Aorta (tissue), 5 donors: ENCODE measurements around the gene SHISAL1. TPM values are rescaled to one million over a fixed set of nuclear protein-coding genes. Genes with fewer than 3 reads are reported as not detected.

ENCODE experiments used
- ATAC-seq: fragments of 200-7000 bp; cut with Tn5 transposase; one replicate; pipeline ENCODE4 v1.9.1; 2022; ENCODE audit warnings: moderate library complexity; ENCODE audit not compliant: low FRiP score
- DNase-seq, 2 donors: peaks; one replicate each; pipeline ENCODE4 v3.0.0-alpha.2; 2020
- H3K27ac ChIP-seq, 2 donors: one replicate each; pipeline ENCODE4 v1.5.1; 2013; ENCODE audit warnings: low read length in 2 of 2, mild to moderate bottlenecking in 2 of 2, moderate library complexity in 2 of 2, control low read depth in 1 of 2, inconsistent platforms in 1 of 2, low read depth in 1 of 2
- H3K27me3 ChIP-seq, 2 donors: one replicate each; pipeline ENCODE4 v1.6.1; 2013; ENCODE audit warnings: control low read depth in 1 of 2, low read length in 1 of 2, mild to moderate bottlenecking in 1 of 2, moderate library complexity in 1 of 2; ENCODE audit not compliant: insufficient read depth in 2 of 2, control insufficient read depth in 1 of 2
- H3K36me3 ChIP-seq, 2 donors: one replicate each; pipeline ENCODE4 v1.6.1; 2013; ENCODE audit warnings: control low read depth in 1 of 2, low read length in 1 of 2, mild to moderate bottlenecking in 1 of 2; ENCODE audit not compliant: insufficient read depth in 2 of 2, control insufficient read depth in 1 of 2
- H3K4me1 ChIP-seq, 2 donors: one replicate each; pipeline ENCODE4 v1.6.1; 2013; ENCODE audit warnings: low read length in 2 of 2, control low read depth in 1 of 2, mild to moderate bottlenecking in 1 of 2, moderate library complexity in 1 of 2; ENCODE audit not compliant: insufficient read depth in 2 of 2, control insufficient read depth in 1 of 2
- H3K4me3 ChIP-seq, 2 donors: one replicate each; pipeline ENCODE4 v1.5.1; 2013; ENCODE audit warnings: low read length in 2 of 2, control low read depth in 1 of 2, mild to moderate bottlenecking in 1 of 2
- H3K9me3 ChIP-seq: one replicate; pipeline ENCODE4 v1.6.1; 2013; ENCODE audit warnings: mild to moderate bottlenecking, low read length; ENCODE audit not compliant: control insufficient read depth
- whole genome bisulfite sequencing, 2 donors: extraction: QIAGEN DNeasy Blood & Tissue Kit; methylation state at CpG; one replicate each; pipeline ENCODE4 v1.1.7; 2013; 5-methylcytosine and 5-hydroxymethylcytosine counted together
- intact Hi-C, 2 donors: fragments of 100-400 bp; cut with DNase I; formaldehyde crosslinking; loops; one replicate each; pipeline versions ENCODE4 v1.14.2 to v1.15.0; 2022
- polyA plus RNA-seq, 2 donors: library from polyadenylated mRNA; stranded (reverse); fragments of 200-250 nt; gene quantifications; one replicate each; pipeline ENCODE4 v1.2.3, GENCODE V29; 2013
- total RNA-seq, 2 donors: library from RNA; stranded (reverse); fragmentation: NEBNext Ultra II Directional; extraction: Animal tissue kit (Norgen Biotek cat#: 25700); gene quantifications; one replicate each; pipeline ENCODE4 v1.2.1, GENCODE V29; 2021
- donor health status: healthy with polysubstance abuse.
- donor health status: Bipolar disorder and iron deficiency.
- donor health status: DM: no; HTN: no; CAD: no.
- donor health status: DM: no; HTN: no; CAD: no.
- donor health status: DM: yes; HTN: yes; CAD: no.

Gene SHISAL1
- total and polyA plus RNA-seq, 4 donors: 0.25 to 3.5 (median 1.7) TPM

- Histone ChIP-seq H3K27ac (no peak overlapping the region), H3K4me3 (no peak overlapping the region), H3K36me3 (no peaks in the 10 kb centered on the region), H3K4me1 (no peaks in the 10 kb centered on the region), H3K27me3 (no peaks in the 10 kb centered on the region), H3K9me3 (no peaks in the 10 kb centered on the region)
- ATAC-seq: no peak
- no peak for DNase-seq
- 31 to 33% methylated on average over 26 of the region's 26 CpGs for WGBS, 2 donors
- intact Hi-C loops: no loop called here
These were observed 30.7 kb downstream of the SHISAL1 start for GRCh38 chr22:44281768-44282637.

GRCh38 chr22:44280665-44281188 is 32.0 kb downstream of the SHISAL1 start:
- Histone ChIP-seq H3K27me3 (no peaks in the 10 kb centered on the region), H3K4me3 (no peak overlapping the region), H3K9me3 (no peaks in the 10 kb centered on the region), H3K27ac (no peak overlapping the region), H3K4me1 (no peaks in the 10 kb centered on the region), H3K36me3 (no peaks in the 10 kb centered on the region)
- DNase-seq (peak in 1 of 2 donors; percentile 68), ATAC-seq (no peak)
- intact Hi-C loops: no loop called here
- WGBS, 2 donors: 90 to 95% methylated on average over 9 of the region's 9 CpGs

- Histone ChIP-seq H3K9me3 (no peaks in the 10 kb centered on the region), H3K36me3 (no peaks in the 10 kb centered on the region), H3K4me3 (no peak overlapping the region), H3K27me3 (no peaks in the 10 kb centered on the region), H3K4me1 (no peaks in the 10 kb centered on the region), H3K27ac (no peak overlapping the region)
- 3% methylated on average over 9 of the region's 9 CpGs for WGBS, 2 donors
- DNase-seq: no peak
- intact Hi-C loops: no loop called here
- ATAC-seq: no peak
These were observed 33.7 kb downstream of the SHISAL1 start for GRCh38 chr22:44279069-44279360.

GRCh38 chr22:44278243-44279068 is 34.3 kb downstream of the SHISAL1 start:
- Histone ChIP-seq H3K4me3 (no peak overlapping the region), H3K27me3 (no peaks in the 10 kb centered on the region), H3K27ac (no peak overlapping the region), H3K4me1 (no peaks in the 10 kb centered on the region), H3K9me3 (no peaks in the 10 kb centered on the region), H3K36me3 (no peaks in the 10 kb centered on the region)
- ATAC-seq (no peak), DNase-seq (peak in 1 of 2 donors; percentile 30)
- intact Hi-C loops: no loop called here
- WGBS, 2 donors: 76 to 77% methylated on average over 17 of the region's 17 CpGs

- no peak overlapping the region for H3K4me3 ChIP-seq
- DNase-seq: peak in 1 of 2 donors; percentile 24
- H3K4me1 ChIP-seq: no peaks in the 10 kb centered on the region
- no peak overlapping the region for H3K27ac ChIP-seq
- no peaks in the 10 kb centered on the region for H3K27me3 ChIP-seq
- H3K9me3 ChIP-seq: no peaks in the 10 kb centered on the region
- WGBS, 2 donors: 95% methylated on average over 13 of the region's 13 CpGs
- no peaks in the 10 kb centered on the region for H3K36me3 ChIP-seq
- ATAC-seq: no peak
- intact Hi-C loops: no loop called here
These were observed 35.2 kb downstream of the SHISAL1 start for GRCh38 chr22:44277386-44278135.

- ATAC-seq (no peak), DNase-seq (peak in 1 of 2 donors; percentile 21)
- no peaks in the 10 kb centered on the region for H3K4me1 ChIP-seq
- H3K9me3 ChIP-seq: no peaks in the 10 kb centered on the region
- no peak overlapping the region for H3K4me3 ChIP-seq
- H3K27ac ChIP-seq: no peak overlapping the region
- no peaks in the 10 kb centered on the region for H3K27me3 ChIP-seq
- no peaks in the 10 kb centered on the region for H3K36me3 ChIP-seq
- intact Hi-C loops: no loop called here
- WGBS, 2 donors: 90 to 91% methylated on average over 18 of the region's 18 CpGs
These were observed 35.9 kb downstream of the SHISAL1 start for GRCh38 chr22:44276706-44277356.

GRCh38 chr22:44276041-44276440 is 36.7 kb downstream of the SHISAL1 start:
- 80 to 88% methylated on average over 10 of the region's 10 CpGs for WGBS, 2 donors
- Histone ChIP-seq H3K36me3 (no peaks in the 10 kb centered on the region), H3K4me3 (no peak overlapping the region), H3K9me3 (no peaks in the 10 kb centered on the region), H3K4me1 (no peaks in the 10 kb centered on the region), H3K27me3 (no peaks in the 10 kb centered on the region), H3K27ac (no peak overlapping the region)
- ATAC-seq: no peak
- intact Hi-C loops: no loop called here
- DNase-seq: peak in 1 of 2 donors; percentile 20

GRCh38 chr22:44275631-44275995 is 37.1 kb downstream of the SHISAL1 start:
- WGBS, 2 donors: 84 to 90% methylated on average over 5 of the region's 5 CpGs
- H3K36me3 ChIP-seq: no peaks in the 10 kb centered on the region
- ATAC-seq (no peak), DNase-seq (no peak)
- no peak overlapping the region for H3K4me3 ChIP-seq
- no peaks in the 10 kb centered on the region for H3K4me1 ChIP-seq
- H3K27me3 ChIP-seq: no peaks in the 10 kb centered on the region
- H3K9me3 ChIP-seq: no peaks in the 10 kb centered on the region
- no peak overlapping the region for H3K27ac ChIP-seq
- intact Hi-C loops: no loop called here
